A549 treated with AZD9567 at 1 μM for 4 hours (cell line): Measurements from ENCODE around the gene LCN15. TPM values are rescaled to one million over a fixed set of nuclear protein-coding genes. Genes with fewer than 3 reads are reported as not detected.

Experiments used
- total RNA-seq: library from RNA; stranded (reverse); fragments of 200-300 nt; extraction: Qiagen RNA extraction; gene quantifications from 5 replicates; pipeline ENCODE4 v1.2.3, GENCODE V29; 2022; ENCODE audit not compliant: insufficient read depth

LCN15 gene, protein sequence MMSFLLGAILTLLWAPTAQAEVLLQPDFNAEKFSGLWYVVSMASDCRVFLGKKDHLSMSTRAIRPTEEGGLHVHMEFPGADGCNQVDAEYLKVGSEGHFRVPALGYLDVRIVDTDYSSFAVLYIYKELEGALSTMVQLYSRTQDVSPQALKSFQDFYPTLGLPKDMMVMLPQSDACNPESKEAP
- total RNA-seq: 0.05 to 0.08 TPM (median 0.05 TPM) in 3 of 5 replicates, not detected in the others

DNA sequence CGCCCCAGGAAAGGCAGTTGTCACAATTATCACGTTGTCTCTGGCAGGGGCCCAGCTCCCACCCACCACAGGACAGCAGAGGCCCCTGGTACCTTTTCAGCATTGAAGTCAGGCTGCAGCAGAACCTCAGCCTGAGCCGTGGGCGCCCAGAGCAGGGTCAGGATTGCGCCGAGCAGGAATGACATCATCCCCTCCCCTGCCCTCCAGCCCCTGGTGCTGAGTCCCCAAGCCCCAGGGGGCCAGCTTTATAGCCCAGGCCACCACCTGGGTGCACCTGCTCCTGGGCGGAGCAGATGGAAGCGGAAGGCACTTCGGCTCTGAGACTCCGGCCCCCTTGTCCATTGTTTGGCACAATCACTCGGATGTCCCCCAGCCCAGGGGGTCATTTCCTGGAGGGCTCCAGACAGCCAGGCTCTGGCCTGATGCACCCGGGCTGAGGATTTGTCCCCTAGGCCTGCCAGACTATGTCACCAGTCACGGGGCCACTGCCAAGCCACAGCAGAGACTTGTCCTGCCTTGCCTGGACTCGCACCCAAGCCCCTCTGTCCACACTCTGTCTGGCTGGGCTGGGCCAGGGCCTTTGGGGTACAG is at the start of gene LCN15:
TSS of gene LCN15 (minus strand) at position 218 of the 591 bp plus-strand sequence. CDS start at position 188, 30 bp downstream.

DNA sequence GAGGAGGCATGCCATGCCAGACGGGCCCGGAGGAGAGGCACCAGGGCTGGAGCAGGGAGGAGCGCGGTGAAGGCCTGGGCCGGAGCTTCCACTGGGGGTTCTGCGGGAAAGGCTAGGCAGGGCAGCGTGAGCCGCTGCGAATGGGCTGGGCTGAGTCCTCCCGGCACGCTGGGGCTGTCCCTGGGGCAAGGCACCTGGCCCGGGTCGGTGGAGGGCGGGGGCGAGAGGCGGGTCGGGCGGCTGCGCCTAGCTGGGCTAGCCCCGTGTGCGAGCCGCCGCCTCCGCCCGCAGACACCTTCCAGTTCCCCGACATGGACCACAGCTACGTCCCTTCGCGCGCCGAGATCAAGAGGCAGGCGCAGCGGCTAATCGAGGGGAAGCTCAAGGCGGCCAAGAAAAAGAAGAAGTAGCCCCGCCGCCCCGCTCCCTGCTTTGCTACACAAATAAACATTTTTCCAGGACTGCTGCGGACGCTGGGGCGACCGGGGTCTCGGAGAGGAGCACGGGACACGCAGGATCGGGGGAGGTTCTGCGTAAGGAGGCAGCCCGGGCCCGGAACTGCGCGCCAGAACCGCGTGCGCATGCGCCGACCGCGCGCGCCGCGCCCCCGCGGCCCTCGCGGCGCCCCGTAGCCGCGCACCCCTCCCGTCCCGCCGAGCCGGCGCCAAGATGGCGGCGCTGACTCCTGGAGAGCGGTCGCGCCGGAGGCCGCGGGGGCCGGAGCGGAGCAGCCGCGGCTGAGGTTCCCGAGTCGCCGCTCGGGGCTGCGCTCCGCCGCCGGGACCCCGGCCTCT is 43.2 kb upstream of the LCN15 start, which contains the start of gene RABL6:
TSS of gene RABL6 (plus strand) at position 668 of the 794 bp plus-strand sequence. CDS start 249 bp downstream, outside the sequence.

DNA sequence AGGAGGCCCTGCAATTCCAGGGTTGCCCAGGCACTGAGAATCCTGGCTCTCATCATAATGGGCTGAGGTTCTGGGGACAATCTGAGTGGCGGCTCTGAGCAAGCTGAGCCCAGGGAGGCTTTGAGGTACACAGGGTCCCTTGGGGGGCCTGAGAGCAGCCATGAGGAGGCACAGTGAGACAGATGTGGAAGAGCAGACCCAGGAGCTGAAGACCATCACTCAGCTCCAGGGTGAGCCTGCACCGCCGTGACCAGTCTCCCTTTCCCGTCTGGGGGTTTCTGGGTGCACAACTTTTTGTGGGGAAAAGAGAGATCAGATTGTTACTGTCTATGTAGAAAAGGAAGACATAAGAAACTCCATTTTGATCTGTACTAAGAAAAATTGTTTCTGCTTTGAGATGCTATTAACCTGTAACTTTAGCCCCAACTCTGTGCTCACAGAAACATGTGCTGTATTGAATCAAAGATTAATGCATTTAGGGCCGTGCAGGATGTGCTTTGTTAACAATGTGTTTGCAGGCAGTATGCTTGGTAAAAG is 32.0 kb upstream of the LCN15 start, which contains the start of gene CCDC183:
TSS of gene CCDC183 (plus strand) at position 101 of the 537 bp plus-strand sequence. CDS start at position 161, 60 bp downstream.

DNA sequence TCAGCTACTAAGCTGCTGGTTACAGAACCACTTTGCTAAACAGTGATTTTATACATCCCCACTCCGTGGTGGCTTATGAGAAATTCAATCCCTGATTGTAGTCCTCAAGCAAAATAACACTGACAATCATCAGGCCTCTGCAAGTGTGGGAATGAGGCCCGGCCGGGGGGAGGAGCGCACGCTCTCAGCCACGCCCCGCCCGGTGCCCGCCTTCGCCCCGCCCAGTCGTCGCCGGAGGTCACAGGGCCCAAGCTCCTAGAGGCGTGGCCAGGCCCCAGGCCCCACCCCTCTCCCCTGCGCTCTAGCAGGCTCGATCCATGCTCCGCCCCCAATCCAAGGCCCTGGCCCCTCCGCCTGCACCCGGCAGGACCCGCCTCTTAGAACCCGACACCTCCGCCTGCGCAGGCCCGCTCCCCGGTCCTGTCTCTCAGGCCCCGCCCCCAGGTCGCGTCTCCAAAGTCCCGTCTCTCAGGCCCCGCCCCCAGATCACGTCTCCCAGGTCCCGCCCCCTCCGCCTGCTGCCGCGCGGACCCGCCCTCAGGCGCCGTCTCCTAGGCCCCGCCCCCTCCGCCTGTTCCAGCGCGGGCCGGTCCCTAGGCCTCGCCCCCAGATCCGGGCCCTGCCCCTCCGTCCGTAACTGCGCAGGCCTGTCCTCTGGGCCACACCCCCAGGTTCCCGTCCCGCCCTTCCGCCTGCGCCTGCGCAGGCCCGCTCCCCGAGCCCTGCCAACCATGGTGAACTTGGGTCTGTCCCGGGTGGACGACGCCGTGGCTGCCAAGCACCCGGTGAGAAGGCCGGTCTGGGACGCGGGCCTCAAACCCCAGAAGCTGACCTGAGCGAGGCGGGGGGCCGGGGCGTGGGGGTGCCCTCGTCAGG is 26.6 kb upstream of the LCN15 start, which contains the start of gene TMEM141:
TSS of gene TMEM141 (plus strand) at position 705 of the 876 bp plus-strand sequence. CDS start at position 732, 27 bp downstream.

DNA sequence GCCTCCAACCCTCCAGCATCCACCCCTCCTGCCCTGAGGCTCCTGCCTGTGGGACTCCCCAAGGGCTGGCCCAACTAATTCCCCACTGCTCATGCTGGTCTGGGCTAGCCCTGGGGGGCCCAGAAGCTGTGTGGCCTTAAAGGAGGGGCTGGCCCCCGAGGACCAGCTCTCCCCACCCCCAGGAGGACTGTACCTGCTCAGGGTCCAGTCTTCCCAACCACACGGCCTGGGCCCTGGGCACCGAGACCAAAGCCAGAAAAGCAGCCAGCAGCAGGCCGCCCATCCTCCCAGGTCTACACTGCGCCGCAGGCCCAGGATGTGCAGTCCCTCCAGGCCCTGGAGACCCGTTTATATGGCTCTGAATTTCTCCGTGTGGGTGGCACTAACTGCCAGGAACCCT is 16.1 kb downstream of the LCN15 start, which contains the start of gene LCN6:
TSS of gene LCN6 (minus strand) at position 325 of the 400 bp plus-strand sequence. CDS start at position 283, 42 bp downstream.

DNA sequence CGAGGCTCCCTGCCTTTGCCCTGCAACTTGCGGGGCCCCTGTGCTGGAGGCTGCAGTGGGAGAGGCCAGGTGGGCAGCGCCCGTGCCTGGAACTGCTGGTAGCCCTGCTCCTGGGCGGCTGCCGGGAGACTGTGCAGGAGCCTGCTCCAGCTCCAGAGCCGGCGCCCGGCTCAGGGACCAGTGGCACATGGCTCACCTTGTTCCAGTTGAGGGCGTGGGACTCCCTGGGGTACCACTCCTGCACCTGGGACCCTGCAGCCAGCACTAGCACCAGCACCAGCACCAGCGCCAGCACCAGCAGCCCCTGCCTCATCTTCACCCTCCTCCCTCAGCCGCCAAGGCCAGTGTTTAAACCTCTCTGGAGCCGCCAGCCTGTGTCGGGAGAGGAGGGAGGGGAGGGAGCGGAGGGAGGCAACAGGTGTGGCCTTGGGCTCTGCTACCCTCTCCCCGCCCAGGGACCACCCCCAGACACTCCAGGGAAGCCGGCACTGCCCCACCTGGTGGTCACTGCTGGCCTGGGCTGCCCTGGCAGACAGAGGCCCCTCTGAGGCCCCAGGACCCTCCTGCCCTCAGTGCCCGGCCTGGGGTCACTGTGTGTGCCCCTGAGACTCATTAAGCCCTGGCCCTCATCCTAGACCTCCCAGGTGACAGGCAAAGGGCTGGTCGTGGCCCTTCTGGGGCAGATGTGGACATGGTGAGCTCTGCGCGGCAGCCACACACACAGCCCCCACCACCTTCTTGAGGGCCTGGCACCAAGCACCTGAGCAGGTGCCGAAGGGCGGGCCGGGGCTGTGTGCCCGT is 21.5 kb downstream of the LCN15 start, which contains the start of gene LCN10:
TSS of gene LCN10 (minus strand) at position 350 of the 801 bp plus-strand sequence. CDS start at position 313, 37 bp downstream.

DNA sequence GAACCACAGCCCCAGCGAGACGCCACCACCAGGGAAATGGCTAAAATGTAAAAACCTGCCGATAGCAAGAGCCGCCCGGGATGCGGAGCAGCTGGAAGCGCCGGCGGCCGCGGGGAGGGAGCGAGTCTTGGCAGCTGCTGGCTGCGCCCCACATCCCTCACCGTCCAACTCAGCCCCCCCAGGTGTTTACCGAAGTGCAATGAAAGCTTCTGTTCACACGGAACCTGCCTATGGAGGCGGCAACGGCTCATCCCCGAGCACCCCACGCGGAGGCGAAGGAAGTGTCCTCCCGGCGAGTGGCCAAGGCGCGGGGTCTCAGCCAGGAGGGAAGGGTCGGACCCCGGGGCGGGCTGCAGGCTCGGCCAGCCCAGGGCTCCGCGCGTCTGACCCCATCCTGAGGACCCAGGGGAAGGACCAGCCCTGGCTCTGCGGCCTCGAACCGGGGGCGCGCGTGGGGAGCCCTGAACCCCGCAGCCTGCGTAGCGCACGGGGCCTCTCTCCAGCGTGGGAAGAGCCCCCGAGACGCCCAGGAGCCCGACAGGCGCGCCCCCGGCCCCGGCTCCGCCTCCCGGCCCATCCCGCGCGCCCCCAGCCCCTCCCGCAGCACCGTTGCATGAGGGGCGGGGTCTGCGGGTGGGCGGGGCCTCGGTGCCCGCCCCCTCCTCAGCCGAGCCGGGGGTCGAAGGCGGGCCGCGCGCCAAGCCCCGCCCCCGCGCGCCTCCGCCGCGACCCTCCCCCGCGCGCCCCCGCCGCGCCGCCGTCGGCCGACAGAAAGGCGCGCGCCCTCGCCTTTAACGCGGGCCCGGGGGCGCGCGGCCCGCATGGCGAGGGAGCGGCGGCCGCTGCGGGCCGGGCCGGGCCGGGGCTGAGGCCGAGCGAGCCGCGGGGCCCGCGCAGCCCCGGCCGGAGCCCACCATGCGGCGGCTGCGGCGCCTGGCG is 52.3 kb downstream of the LCN15 start, which contains the start of gene DIPK1B:
TSS of gene DIPK1B (plus strand) at position 822 of the 939 bp plus-strand sequence. CDS start at position 916, 94 bp downstream.

Other genes with a start within 250 kb of the LCN15 start
- 11.5 to 21.5 TPM (median 13.1 TPM) in 5 replicates for gene NOTCH1, start 218.5 kb downstream of the LCN15 start, total RNA-seq
- gene EGFL7, start 101.6 kb downstream of the LCN15 start, total RNA-seq: 37.1 to 59.8 TPM (median 58.8 TPM) in 5 replicates
- gene AGPAT2, start 77.1 kb downstream of the LCN15 start, total RNA-seq: 64.9 to 105 TPM (median 101 TPM) in 5 replicates
- gene DIPK1B, start 51.9 kb downstream of the LCN15 start, total RNA-seq: 3.7 to 8.1 TPM (median 7.0 TPM) in 5 replicates
- not detected in 5 replicates for gene LCN10, start 21.6 kb downstream of the LCN15 start, total RNA-seq
- not detected in 5 replicates for gene LCN6, start 16.0 kb downstream of the LCN15 start, total RNA-seq
- not detected in 5 replicates for gene LCN8, start 6.3 kb downstream of the LCN15 start, total RNA-seq
- 58.2 to 81.2 TPM (median 76.7 TPM) in 5 replicates for gene TMEM141, start 26.8 kb upstream of the LCN15 start, total RNA-seq
- 0.39 to 0.89 TPM (median 0.44 TPM) in 4 of 5 replicates, not detected in the other for gene CCDC183, start 31.8 kb upstream of the LCN15 start, total RNA-seq
- gene RABL6, start 43.4 kb upstream of the LCN15 start, total RNA-seq: 56.0 to 85.9 TPM (median 80.1 TPM) in 5 replicates
- gene AJM1, start 78.0 kb upstream of the LCN15 start, total RNA-seq: 1.9 to 5.0 TPM (median 4.5 TPM) in 5 replicates
- 301 to 333 TPM (median 305 TPM) in 5 replicates for gene PHPT1, start 84.9 kb upstream of the LCN15 start, total RNA-seq
- gene MAMDC4, start 87.8 kb upstream of the LCN15 start, total RNA-seq: 3.8 to 5.7 TPM (median 4.6 TPM) in 5 replicates
- gene EDF1, start 101.8 kb upstream of the LCN15 start, total RNA-seq: 355 to 516 TPM (median 465 TPM) in 5 replicates
- gene TRAF2, start 122.0 kb upstream of the LCN15 start, total RNA-seq: 28.1 to 60.7 TPM (median 48.5 TPM) in 5 replicates
- gene FBXW5, start 180.2 kb upstream of the LCN15 start, total RNA-seq: 62.3 to 108 TPM (median 104 TPM) in 5 replicates
- gene C8G, start 180.7 kb upstream of the LCN15 start, total RNA-seq: 1.0 to 1.7 TPM (median 1.3 TPM) in 4 of 5 replicates, not detected in the other
- gene LCN12, start 187.8 kb upstream of the LCN15 start, total RNA-seq: 1.3 to 2.0 TPM (median 1.6 TPM) in 4 of 5 replicates, not detected in the other
- 0.14 to 0.73 TPM (median 0.66 TPM) in 4 of 5 replicates, not detected in the other for gene PTGDS, start 213.0 kb upstream of the LCN15 start, total RNA-seq
- 0.02 to 0.14 TPM (median 0.10 TPM) in 4 of 5 replicates, not detected in the other for gene LCNL1, start 218.5 kb upstream of the LCN15 start, total RNA-seq
- gene PAXX, start 227.9 kb upstream of the LCN15 start, total RNA-seq: 24.8 to 86.1 TPM (median 80.8 TPM) in 5 replicates
- gene CLIC3, start 232.1 kb upstream of the LCN15 start, total RNA-seq: 4.0 to 4.9 TPM (median 4.4 TPM) in 4 of 5 replicates, not detected in the other